RCC 7860 (cell line): ENCODE data around the gene PCDHGB3.
"Not testable (repeated sequence)": the region's sequence is repeated elsewhere in the genome, so short reads cannot be mapped to it uniquely, and the experiment has no call there.

Experiments used
- DNase-seq: peaks from one replicate; pipeline ENCODE4 v3.0.0-alpha.2; 2015; ENCODE audit warnings: low spot score
- FAIRE-seq: peaks from 2 replicates; lab custom pipeline; 2012; peaks lifted over from hg19 to GRCh38; lab: Jason Lieb, UNC

The PCDHGB3 gene

GRCh38 chr5:141369994-141370848 is at the start of gene PCDHGB3:
Gene PCDHGB3, plus strand, starts transcription at chr5:141370242. Its CDS starts 153 bp downstream, at chr5:141370395.
- FAIRE-seq: no peak
- DNase-seq: no peak

GRCh38 chr5:141322261-141322660 is 47.8 kb upstream of the PCDHGB3 start:
- DNase-seq: no peak
- no peak for FAIRE-seq

- no peak for DNase-seq
Measured at GRCh38 chr5:141326088-141326854, 43.8 kb upstream of the PCDHGB3 start.

GRCh38 chr5:141328231-141328630 is 41.8 kb upstream of the PCDHGB3 start:
- no peak for DNase-seq
- no peak for FAIRE-seq

More at GRCh38 chr5:141326088-141326854, 43.8 kb upstream of the PCDHGB3 start:
- FAIRE-seq: no peak

GRCh38 chr5:141330299-141331080 is 39.6 kb upstream of the PCDHGB3 start, which contains the start of gene PCDHGA1:
Gene PCDHGA1, plus strand, starts transcription at chr5:141330514.
- DNase-seq (no peak), FAIRE-seq (no peak)

- not testable (repeated sequence) for FAIRE-seq, DNase-seq
Measured at GRCh38 chr5:141332571-141332970, 37.5 kb upstream of the PCDHGB3 start.

- no peak for DNase-seq
- FAIRE-seq: no peak
Measured at GRCh38 chr5:141338538-141339306, 31.3 kb upstream of the PCDHGB3 start, which contains the start of gene PCDHGA2. Gene PCDHGA2, plus strand, starts transcription at chr5:141338760.

GRCh38 chr5:141340781-141341354 is 29.2 kb upstream of the PCDHGB3 start:
- not testable (repeated sequence) for FAIRE-seq, DNase-seq

- FAIRE-seq (no peak), DNase-seq (no peak)
Measured at GRCh38 chr5:141342773-141343172, 27.3 kb upstream of the PCDHGB3 start.

GRCh38 chr5:141343242-141343952 is 26.6 kb upstream of the PCDHGB3 start, which contains the start of gene PCDHGA3:
Gene PCDHGA3, plus strand, starts transcription at chr5:141343829. Its CDS starts 205 bp downstream, at chr5:141344034.
- no peak for DNase-seq
- no peak for FAIRE-seq

GRCh38 chr5:141343953-141344463 is 26.0 kb upstream of the PCDHGB3 start:
- DNase-seq (no peak), FAIRE-seq (no peak)

GRCh38 chr5:141345327-141345726 is 24.7 kb upstream of the PCDHGB3 start:
- FAIRE-seq (no peak), DNase-seq (no peak)

GRCh38 chr5:141346017-141346416 is 24.0 kb upstream of the PCDHGB3 start:
- FAIRE-seq, DNase-seq: not testable (repeated sequence)

GRCh38 chr5:141349917-141350619 is 20.0 kb upstream of the PCDHGB3 start, which contains the start of gene PCDHGB1:
Gene PCDHGB1, plus strand, starts transcription at chr5:141350099. Its CDS starts 162 bp downstream, at chr5:141350261.
- no peak for FAIRE-seq
- no peak for DNase-seq

GRCh38 chr5:141351591-141351990 is 18.5 kb upstream of the PCDHGB3 start:
- no peak for FAIRE-seq
- no peak for DNase-seq

- DNase-seq: no peak
- no peak for FAIRE-seq
Measured at GRCh38 chr5:141354900-141355469, 15.1 kb upstream of the PCDHGB3 start, which contains the start of gene PCDHGA4. Gene PCDHGA4, plus strand, starts transcription at chr5:141355021. Its CDS starts 87 bp downstream, at chr5:141355108.

GRCh38 chr5:141355641-141356040 is 14.4 kb upstream of the PCDHGB3 start:
- FAIRE-seq (no peak), DNase-seq (no peak)
